Measurements from ENCODE around the gene ESR2. TPM values are rescaled to one million over a fixed set of nuclear protein-coding genes. Genes with fewer than 3 reads are reported as not detected.

Gene ESR2
- total and polyA plus RNA-seq, 2 experiments from 2014 or later, result 1.00 TPM; not detected in 1

DNA sequence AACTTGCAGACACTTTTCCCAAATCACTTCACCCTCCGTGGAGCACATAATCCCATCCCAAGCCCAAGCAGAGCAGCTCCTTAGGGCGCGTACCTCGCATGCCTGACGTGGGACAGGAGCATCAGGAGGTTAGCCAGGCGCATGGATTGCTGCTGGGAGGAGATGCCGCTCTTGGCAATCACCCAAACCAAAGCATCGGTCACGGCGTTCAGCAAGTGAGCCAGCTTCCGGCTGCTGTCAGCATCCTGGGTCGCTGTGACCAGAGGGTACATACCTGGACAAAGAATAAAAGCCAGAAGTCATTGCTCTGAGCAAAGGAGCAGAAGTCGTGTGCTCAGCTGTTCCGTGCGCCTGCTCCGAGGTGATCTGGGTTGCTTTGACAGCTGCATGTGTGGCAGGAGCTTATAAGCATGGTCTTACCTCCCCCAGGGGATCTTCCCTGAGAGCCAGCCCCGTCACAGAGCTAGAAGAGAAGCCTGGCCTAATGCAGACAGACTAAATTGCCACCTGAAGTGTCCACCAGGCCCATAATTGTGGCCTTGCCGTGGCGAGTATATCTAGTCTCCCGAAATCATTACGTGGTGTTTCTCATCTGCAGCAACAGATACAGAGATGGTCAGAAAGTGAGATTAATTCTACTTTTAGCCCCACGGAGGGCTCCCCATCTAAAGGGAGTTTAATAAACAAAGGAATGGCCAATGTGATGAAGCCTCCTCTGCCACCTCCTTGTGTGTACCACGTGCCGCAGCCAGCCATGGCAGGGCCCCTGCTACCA, 59.1 kb downstream of the ESR2 start:
- H4K20me1 ChIP-seq (ENCODE audit: insufficient read depth, poor library complexity, severe bottlenecking), result no peaks in the 10 kb centered on the region
- H3K27me3 ChIP-seq, result no peaks in the 10 kb centered on the region
- H3K79me2 ChIP-seq, result no peaks in the 10 kb centered on the region
- H3K27ac ChIP-seq, result no peak overlapping the region
- H3K4me3 ChIP-seq, result no peak overlapping the region
- H3K4me1 ChIP-seq (ENCODE audit: insufficient read depth), result no peaks in the 10 kb centered on the region
- H3K9me3 ChIP-seq (ENCODE audit: low read depth), result no peaks in the 10 kb centered on the region
- H3K9me2 ChIP-seq (replicated peaks; ENCODE audit: insufficient read depth), result no peaks in the 10 kb centered on the region
- no peak for DNase-seq (ENCODE audit: low spot score)
- no peaks in the 10 kb centered on the region for H3K36me3 ChIP-seq (replicated peaks; ENCODE audit: insufficient read depth, low read depth)
- TF ChIP-seq EZH2 (IDR thresholded peaks at IDR 0.05; ENCODE audit: borderline replicate concordance), result no peak
- no peak for TF ChIP-seq EZH2phosphoT487 (IDR thresholded peaks at IDR 0.05; ENCODE audit: low read depth, severe bottlenecking, unreplicated experiment)
- TF ChIP-seq, protein P1, sequence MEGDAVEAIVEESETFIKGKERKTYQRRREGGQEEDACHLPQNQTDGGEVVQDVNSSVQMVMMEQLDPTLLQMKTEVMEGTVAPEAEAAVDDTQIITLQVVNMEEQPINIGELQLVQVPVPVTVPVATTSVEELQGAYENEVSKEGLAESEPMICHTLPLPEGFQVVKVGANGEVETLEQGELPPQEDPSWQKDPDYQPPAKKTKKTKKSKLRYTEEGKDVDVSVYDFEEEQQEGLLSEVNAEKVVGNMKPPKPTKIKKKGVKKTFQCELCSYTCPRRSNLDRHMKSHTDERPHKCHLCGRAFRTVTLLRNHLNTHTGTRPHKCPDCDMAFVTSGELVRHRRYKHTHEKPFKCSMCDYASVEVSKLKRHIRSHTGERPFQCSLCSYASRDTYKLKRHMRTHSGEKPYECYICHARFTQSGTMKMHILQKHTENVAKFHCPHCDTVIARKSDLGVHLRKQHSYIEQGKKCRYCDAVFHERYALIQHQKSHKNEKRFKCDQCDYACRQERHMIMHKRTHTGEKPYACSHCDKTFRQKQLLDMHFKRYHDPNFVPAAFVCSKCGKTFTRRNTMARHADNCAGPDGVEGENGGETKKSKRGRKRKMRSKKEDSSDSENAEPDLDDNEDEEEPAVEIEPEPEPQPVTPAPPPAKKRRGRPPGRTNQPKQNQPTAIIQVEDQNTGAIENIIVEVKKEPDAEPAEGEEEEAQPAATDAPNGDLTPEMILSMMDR (IDR thresholded peaks at IDR 0.05; ENCODE audit: poor library complexity), result no peak
- H3K4me2 ChIP-seq, result no peak overlapping the region
- 67% methylated on average over 24 of the region's 24 CpGs for WGBS (ENCODE audit: low lambda C conversion rate, missing lambda C conversion rate)
- no peak overlapping the region for H2AFZ ChIP-seq

DNA sequence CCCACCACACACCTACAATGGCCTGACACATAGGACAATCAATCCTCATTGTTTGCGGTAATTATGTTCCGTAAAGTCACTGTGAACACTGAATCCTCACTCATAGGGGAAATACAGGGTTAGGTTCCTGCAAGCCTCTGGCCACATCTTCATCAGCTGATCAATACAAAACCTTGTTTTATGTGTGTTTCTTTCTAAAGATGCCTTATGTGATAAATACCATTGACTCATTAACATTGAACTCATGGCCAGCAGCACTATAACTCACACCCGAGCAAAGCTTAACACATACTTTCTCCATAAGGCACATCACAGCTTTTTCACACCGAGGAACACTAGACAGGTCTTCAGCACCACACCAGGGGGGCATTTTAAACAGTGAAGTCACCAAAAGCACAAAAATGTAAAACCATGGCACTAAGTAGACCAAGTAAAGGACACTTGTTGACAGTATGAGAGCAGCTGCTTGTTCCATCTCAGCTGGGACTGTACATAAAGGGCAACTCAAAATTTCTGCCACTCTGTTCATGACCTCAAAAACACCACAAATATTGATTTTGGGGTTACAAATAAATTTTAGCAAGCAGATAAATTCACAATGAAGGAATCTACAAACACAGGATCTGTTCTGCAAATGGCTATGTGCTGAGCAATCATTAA, 60.5 kb downstream of the ESR2 start:
- no peaks in the 10 kb centered on the region for H3K9me2 ChIP-seq (replicated peaks; ENCODE audit: insufficient read depth)
- no peak overlapping the region for H3K27ac ChIP-seq
- no peaks in the 10 kb centered on the region for H3K4me1 ChIP-seq (ENCODE audit: insufficient read depth)
- no peak for DNase-seq (ENCODE audit: low spot score)
- WGBS (ENCODE audit: low lambda C conversion rate, missing lambda C conversion rate), result 86% methylated on average over 4 of the region's 4 CpGs
- no peaks in the 10 kb centered on the region for H4K20me1 ChIP-seq (ENCODE audit: insufficient read depth, poor library complexity, severe bottlenecking)
- H3K4me3 ChIP-seq, result no peak overlapping the region
- no peak overlapping the region for H2AFZ ChIP-seq
- H3K36me3 ChIP-seq (replicated peaks; ENCODE audit: insufficient read depth, low read depth), result no peaks in the 10 kb centered on the region
- no peaks in the 10 kb centered on the region for H3K27me3 ChIP-seq
- TF ChIP-seq, protein P1 (IDR thresholded peaks at IDR 0.05; ENCODE audit: poor library complexity), result no peak
- no peak for TF ChIP-seq EZH2phosphoT487 (IDR thresholded peaks at IDR 0.05; ENCODE audit: low read depth, severe bottlenecking, unreplicated experiment)
- TF ChIP-seq EZH2 (IDR thresholded peaks at IDR 0.05; ENCODE audit: borderline replicate concordance), result no peak
- no peaks in the 10 kb centered on the region for H3K79me2 ChIP-seq
- no peaks in the 10 kb centered on the region for H3K9me3 ChIP-seq (ENCODE audit: low read depth)
- H3K4me2 ChIP-seq, result no peak overlapping the region

DNA sequence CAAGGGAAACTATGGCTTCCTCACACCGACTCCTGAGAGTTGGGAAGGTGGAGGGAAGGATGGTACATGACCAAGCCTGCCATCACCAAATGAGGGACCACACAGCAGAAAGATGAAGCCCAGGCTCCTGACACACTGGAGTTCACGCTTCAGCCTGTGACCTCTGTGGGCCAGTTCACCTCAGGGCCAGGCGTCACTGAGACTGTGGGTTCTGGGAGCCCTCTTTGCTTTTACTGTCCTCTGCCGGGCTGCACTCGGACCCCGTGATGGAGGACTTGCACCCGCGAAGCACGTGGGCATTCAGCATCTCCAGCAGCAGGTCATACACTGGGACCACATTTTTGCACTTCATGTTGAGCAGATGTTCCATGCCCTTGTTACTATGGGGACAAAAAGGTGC, 61.2 kb downstream of the ESR2 start:
- TF ChIP-seq, protein P1 (IDR thresholded peaks at IDR 0.05; ENCODE audit: poor library complexity), result no peak
- TF ChIP-seq EZH2 (IDR thresholded peaks at IDR 0.05; ENCODE audit: borderline replicate concordance) (no peak), EZH2phosphoT487 (IDR thresholded peaks at IDR 0.05; ENCODE audit: low read depth, severe bottlenecking, unreplicated experiment) (no peak)
- Histone ChIP-seq H2AFZ (no peak overlapping the region), H3K4me3 (no peak overlapping the region), H3K4me2 (no peak overlapping the region), H3K9me2 (replicated peaks; ENCODE audit: insufficient read depth) (no peaks in the 10 kb centered on the region), H4K20me1 (ENCODE audit: insufficient read depth, poor library complexity, severe bottlenecking) (no peaks in the 10 kb centered on the region), H3K27me3 (no peaks in the 10 kb centered on the region), H3K9me3 (ENCODE audit: low read depth) (no peaks in the 10 kb centered on the region), H3K79me2 (no peaks in the 10 kb centered on the region), H3K36me3 (replicated peaks; ENCODE audit: insufficient read depth, low read depth) (no peaks in the 10 kb centered on the region), H3K27ac (no peak overlapping the region), H3K4me1 (ENCODE audit: insufficient read depth) (no peaks in the 10 kb centered on the region)
- 98% methylated on average over 9 of the region's 9 CpGs for WGBS (ENCODE audit: low lambda C conversion rate, missing lambda C conversion rate)
- no peak for DNase-seq (ENCODE audit: low spot score)

Data from hepatocyte (in vitro differentiated cells).